SK-N-SH treated with all-trans-retinoic acid at 6 μM for 48 hours (cell line): ENCODE results near the gene VSNL1.

Experiments used
- ATAC-seq: fragments of 200-7000 bp; cut with Tn5 transposase; 3 replicates; pipeline ENCODE4 v1.9.1; 2020; ENCODE audit warnings: mild to moderate bottlenecking, moderate library complexity
- ARNTL ChIP-seq: fragments of 450-650 bp; formaldehyde crosslinking; IDR thresholded peaks from 2 replicates; pipeline ENCODE4 v1.5.0; 2020; ENCODE audit warnings: low read depth, mild to moderate bottlenecking, moderate library complexity, borderline replicate concordance
- CREB5 ChIP-seq: fragments of 250-450 bp; sonication (Bioruptor Pico); IDR thresholded peaks from 2 replicates; pipeline ENCODE4 v1.5.1; 2020; ENCODE audit warnings: low read depth, mild to moderate bottlenecking, moderate library complexity
- CSRNP3 ChIP-seq: fragments of 250-450 bp; sonication (Bioruptor Pico); IDR thresholded peaks from 2 replicates; pipeline ENCODE4 v1.5.1; 2021; ENCODE audit warnings: mild to moderate bottlenecking, moderate library complexity
- ESRRG ChIP-seq: fragments of 250-450 bp; sonication (Bioruptor Pico); IDR thresholded peaks from 2 replicates; pipeline ENCODE4 v1.6.1; 2021; ENCODE audit warnings: mild to moderate bottlenecking
- GLIS3 ChIP-seq: fragments of 250-450 bp; sonication (Bioruptor Pico); IDR thresholded peaks from 2 replicates; pipeline ENCODE4 v1.5.0; 2020; ENCODE audit warnings: mild to moderate bottlenecking, moderate library complexity
- OSR1 ChIP-seq: fragments of 250-450 bp; sonication (Bioruptor Pico); IDR thresholded peaks from 2 replicates; pipeline ENCODE4 v1.8.0; 2022; ENCODE audit warnings: moderate library complexity, mild to moderate bottlenecking, inconsistent platforms
- PATZ1 ChIP-seq: fragments of 250-450 bp; sonication (Bioruptor Pico); IDR thresholded peaks from 2 replicates; pipeline ENCODE4 v1.8.0; 2020; ENCODE audit warnings: mild to moderate bottlenecking, moderate library complexity, borderline replicate concordance
- POU6F1 ChIP-seq: fragments of 250-450 bp; sonication (Bioruptor Pico); IDR thresholded peaks from 2 replicates; pipeline ENCODE4 v1.8.0; 2021; ENCODE audit warnings: low read depth, mild to moderate bottlenecking, moderate library complexity, borderline replicate concordance
- PPARA ChIP-seq: fragments of 250-450 bp; sonication (Bioruptor Pico); IDR thresholded peaks from 2 replicates; pipeline ENCODE4 v1.5.0; 2020; ENCODE audit warnings: mild to moderate bottlenecking, borderline replicate concordance
- RARB ChIP-seq: fragments of 250-450 bp; sonication (Bioruptor Pico); IDR thresholded peaks from 2 replicates; pipeline ENCODE4 v1.8.0; 2021; ENCODE audit warnings: mild to moderate bottlenecking, moderate library complexity
- SNAI2 ChIP-seq: fragments of 250-450 bp; sonication (Bioruptor Pico); IDR thresholded peaks from 2 replicates; pipeline ENCODE4 v1.5.0; 2020; ENCODE audit warnings: mild to moderate bottlenecking, moderate library complexity
- TCF4 ChIP-seq: fragments of 250-450 bp; sonication (Bioruptor Pico); IDR thresholded peaks from 2 replicates; pipeline ENCODE4 v1.8.0; 2021; ENCODE audit warnings: mild to moderate bottlenecking, moderate library complexity, borderline replicate concordance
- TOX ChIP-seq: fragments of 250-450 bp; sonication (Bioruptor Pico); IDR thresholded peaks from 2 replicates; pipeline ENCODE4 v1.8.0; 2021; ENCODE audit warnings: mild to moderate bottlenecking, moderate library complexity, borderline replicate concordance
- TSHZ2 ChIP-seq: fragments of 250-450 bp; sonication (Bioruptor Pico); IDR thresholded peaks from 2 replicates; pipeline ENCODE4 v1.5.0; 2020; ENCODE audit warnings: mild to moderate bottlenecking, moderate library complexity
- ZC3H10 ChIP-seq: fragments of 250-450 bp; sonication (Bioruptor Pico); IDR thresholded peaks from 2 replicates; pipeline ENCODE4 v1.5.1; 2021; ENCODE audit warnings: mild to moderate bottlenecking, moderate library complexity
- ZFP3 ChIP-seq: fragments of 250-450 bp; sonication (Bioruptor Pico); IDR thresholded peaks from 2 replicates; pipeline ENCODE4 v1.5.0; 2020; ENCODE audit warnings: mild to moderate bottlenecking, moderate library complexity
- ZFP30 ChIP-seq: fragments of 450-650 bp; formaldehyde crosslinking; IDR thresholded peaks from 2 replicates; pipeline ENCODE4 v1.5.0; 2022; ENCODE audit warnings: mild to moderate bottlenecking, moderate library complexity
- ZNF565 ChIP-seq: fragments of 450-650 bp; formaldehyde crosslinking; conservative IDR thresholded peaks from 2 replicates; pipeline ENCODE4 v1.5.0; 2020; ENCODE audit warnings: low read depth, mild to moderate bottlenecking, moderate library complexity
- ZNF70 ChIP-seq: fragments of 450-650 bp; formaldehyde crosslinking; IDR thresholded peaks from 2 replicates; pipeline ENCODE4 v1.5.0; 2020; ENCODE audit warnings: mild to moderate bottlenecking, moderate library complexity
- ZNF8 ChIP-seq: fragments of 450-650 bp; formaldehyde crosslinking; IDR thresholded peaks from 2 replicates; pipeline ENCODE4 v1.5.0; 2020; ENCODE audit warnings: mild to moderate bottlenecking, moderate library complexity

VSNL1 gene

GRCh38 chr2:17593841-17594491, 53.5 kb downstream of the VSNL1 start (continued):
- no peak for TF ChIP-seq CSRNP3
- no peak for TF ChIP-seq OSR1

GRCh38 chr2:17594533-17595401, 54.3 kb downstream of the VSNL1 start:
- no peak for ATAC-seq
- TF ChIP-seq ESRRG (CRISPR knock-in tag): no peak
- TF ChIP-seq OSR1: no peak
- TF ChIP-seq PATZ1 (CRISPR knock-in tag): no peak
- no peak for TF ChIP-seq ZC3H10 (CRISPR knock-in tag)

- TF ChIP-seq POU6F1 (CRISPR knock-in tag): no peak
- TF ChIP-seq TSHZ2 (CRISPR knock-in tag): no peak
- TF ChIP-seq OSR1: no peak
- TF ChIP-seq ZC3H10 (CRISPR knock-in tag): no peak
- TF ChIP-seq ZNF565 (CRISPR knock-in tag): no peak
- TF ChIP-seq, all 23 proteins: peak for 0
- ATAC-seq: no peak
These were observed 59.1 kb downstream of the VSNL1 start for GRCh38 chr2:17599617-17600016.

GRCh38 chr2:17600556-17601204, 60.2 kb downstream of the VSNL1 start:
- ATAC-seq: no peak
- TF ChIP-seq CREB5 (CRISPR knock-in tag) (no peak), ZC3H10 (CRISPR knock-in tag) (no peak), ZFP3 (no peak), SNAI2 (CRISPR knock-in tag) (no peak), ZNF8 (CRISPR knock-in tag) (no peak), TCF4 (CRISPR knock-in tag) (no peak), PPARA (CRISPR knock-in tag) (no peak), ESRRG (CRISPR knock-in tag) (no peak), TOX (no peak), RARB (CRISPR knock-in tag) (no peak), ARNTL (CRISPR knock-in tag) (no peak), ZNF70 (CRISPR knock-in tag) (no peak), TSHZ2 (CRISPR knock-in tag) (no peak), GLIS3 (CRISPR knock-in tag) (no peak), OSR1 (no peak), ZFP30 (CRISPR knock-in tag) (no peak)
